Uterus (tissue), 2 donors: ENCODE data around the gene TPMT.

Experiments used
- POLR2A ChIP-seq, 2 donors: fragments of 450-650 bp; IDR thresholded peaks; one replicate each; pipeline ENCODE4 v1.6.1; 2016; ENCODE audit warnings: antibody characterized with exemption in 2 of 2, mild to moderate bottlenecking in 1 of 2, moderate library complexity in 1 of 2
- TF ChIP-seq, protein P1 (sequence below), 4 experiments: fragments of 200-600 bp in 2 of 4; fragments of 450-650 bp in 2 of 4; sonication (generic) in 2 of 4; IDR thresholded peaks; one replicate each; pipeline ENCODE4 v1.5.1; 2016 to 2019; ENCODE audit warnings: antibody characterized with exemption in 4 of 4, mild to moderate bottlenecking in 2 of 4, moderate library complexity in 1 of 4

DNA sequence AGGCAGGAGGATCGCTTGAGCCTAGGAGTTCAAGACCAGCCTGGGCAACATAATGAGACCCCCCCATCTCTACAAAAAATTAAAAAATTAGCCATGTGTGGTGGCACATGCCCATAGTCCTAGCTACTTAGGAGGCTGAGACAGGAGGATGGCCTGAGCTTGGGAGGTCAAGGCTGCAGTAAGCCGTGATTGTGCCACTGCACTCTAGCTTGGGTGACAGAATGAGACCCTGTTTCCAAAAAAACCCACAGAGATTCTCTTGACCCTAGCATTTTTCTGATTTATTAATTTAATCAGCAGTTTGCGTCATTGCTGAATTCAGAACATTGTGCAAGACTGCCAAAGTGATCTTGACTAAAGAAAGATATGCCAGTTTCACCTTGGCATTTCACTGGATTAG, 37.1 kb upstream of the TPMT start:
- TF ChIP-seq, protein P1, sequence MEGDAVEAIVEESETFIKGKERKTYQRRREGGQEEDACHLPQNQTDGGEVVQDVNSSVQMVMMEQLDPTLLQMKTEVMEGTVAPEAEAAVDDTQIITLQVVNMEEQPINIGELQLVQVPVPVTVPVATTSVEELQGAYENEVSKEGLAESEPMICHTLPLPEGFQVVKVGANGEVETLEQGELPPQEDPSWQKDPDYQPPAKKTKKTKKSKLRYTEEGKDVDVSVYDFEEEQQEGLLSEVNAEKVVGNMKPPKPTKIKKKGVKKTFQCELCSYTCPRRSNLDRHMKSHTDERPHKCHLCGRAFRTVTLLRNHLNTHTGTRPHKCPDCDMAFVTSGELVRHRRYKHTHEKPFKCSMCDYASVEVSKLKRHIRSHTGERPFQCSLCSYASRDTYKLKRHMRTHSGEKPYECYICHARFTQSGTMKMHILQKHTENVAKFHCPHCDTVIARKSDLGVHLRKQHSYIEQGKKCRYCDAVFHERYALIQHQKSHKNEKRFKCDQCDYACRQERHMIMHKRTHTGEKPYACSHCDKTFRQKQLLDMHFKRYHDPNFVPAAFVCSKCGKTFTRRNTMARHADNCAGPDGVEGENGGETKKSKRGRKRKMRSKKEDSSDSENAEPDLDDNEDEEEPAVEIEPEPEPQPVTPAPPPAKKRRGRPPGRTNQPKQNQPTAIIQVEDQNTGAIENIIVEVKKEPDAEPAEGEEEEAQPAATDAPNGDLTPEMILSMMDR (IDR thresholded peaks at IDR 0.05), result no peak
- no peak for TF ChIP-seq POLR2A (IDR thresholded peaks at IDR 0.05)
